C4-2B (cell line): ENCODE data around the gene DLG4.

ENCODE experiments used
- ZFX ChIP-seq: fragments of 450-650 bp; IDR thresholded peaks from 2 replicates; pipeline ENCODE4 v1.6.1; 2017
- TF ChIP-seq, protein P1 (sequence below): fragments of 450-650 bp; conservative IDR thresholded peaks from 2 replicates; pipeline ENCODE4 v1.5.1; 2017; ENCODE audit warnings: mild to moderate bottlenecking

DNA sequence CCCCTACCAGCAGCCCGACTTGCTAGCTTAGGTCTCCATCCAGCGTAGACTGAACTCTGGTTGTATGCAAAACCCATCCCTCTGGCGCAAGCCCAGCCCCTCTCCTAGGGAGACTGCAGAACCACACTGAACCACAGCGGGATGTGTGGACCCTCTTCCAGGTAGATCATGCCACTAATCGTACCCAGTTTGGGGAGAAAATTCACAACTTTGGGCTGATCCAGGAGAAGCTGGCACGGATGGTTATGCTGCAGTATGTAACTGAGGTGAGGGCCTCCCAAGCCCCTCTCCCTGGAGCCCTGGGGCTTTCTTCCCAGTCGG lies 3.3 kb upstream of the DLG4 start:
- TF ChIP-seq, protein P1, sequence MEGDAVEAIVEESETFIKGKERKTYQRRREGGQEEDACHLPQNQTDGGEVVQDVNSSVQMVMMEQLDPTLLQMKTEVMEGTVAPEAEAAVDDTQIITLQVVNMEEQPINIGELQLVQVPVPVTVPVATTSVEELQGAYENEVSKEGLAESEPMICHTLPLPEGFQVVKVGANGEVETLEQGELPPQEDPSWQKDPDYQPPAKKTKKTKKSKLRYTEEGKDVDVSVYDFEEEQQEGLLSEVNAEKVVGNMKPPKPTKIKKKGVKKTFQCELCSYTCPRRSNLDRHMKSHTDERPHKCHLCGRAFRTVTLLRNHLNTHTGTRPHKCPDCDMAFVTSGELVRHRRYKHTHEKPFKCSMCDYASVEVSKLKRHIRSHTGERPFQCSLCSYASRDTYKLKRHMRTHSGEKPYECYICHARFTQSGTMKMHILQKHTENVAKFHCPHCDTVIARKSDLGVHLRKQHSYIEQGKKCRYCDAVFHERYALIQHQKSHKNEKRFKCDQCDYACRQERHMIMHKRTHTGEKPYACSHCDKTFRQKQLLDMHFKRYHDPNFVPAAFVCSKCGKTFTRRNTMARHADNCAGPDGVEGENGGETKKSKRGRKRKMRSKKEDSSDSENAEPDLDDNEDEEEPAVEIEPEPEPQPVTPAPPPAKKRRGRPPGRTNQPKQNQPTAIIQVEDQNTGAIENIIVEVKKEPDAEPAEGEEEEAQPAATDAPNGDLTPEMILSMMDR = no peak
- no peak for TF ChIP-seq ZFX
